HepG2 (cell line): ENCODE results near the gene FAM167B. TPM values are rescaled to one million over a fixed set of nuclear protein-coding genes. Genes with fewer than 3 reads are reported as not detected.
A peak's percentile ranks its signal among the peaks of the same experiment; 100 is the strongest.

Experiments used
- ATRX ChIP-seq: sonication (generic); formaldehyde crosslinking; IDR thresholded peaks from 2 replicates; pipeline ENCODE4 v1.4.0; 2020; ENCODE audit warnings: missing genetic modification reagents, borderline replicate concordance
- CAMTA2 ChIP-seq: sonication (generic); formaldehyde crosslinking; IDR thresholded peaks from 2 replicates; pipeline ENCODE4 v1.4.0; 2020; ENCODE audit warnings: mild to moderate bottlenecking, missing genetic modification reagents, borderline replicate concordance
- CBX2 ChIP-seq, 2 experiments: fragments of 200-600 bp in 1 of 2; sonication (generic); formaldehyde crosslinking in 1 of 2; IDR thresholded peaks; 2 replicates each; pipeline versions ENCODE4 v1.7.0 to v1.8.1; 2018 to 2022; ENCODE audit warnings: low read depth in 2 of 2, low read length in 1 of 2, mild to moderate bottlenecking in 1 of 2, missing genetic modification reagents in 1 of 2
- ELF4 ChIP-seq: sonication (generic); formaldehyde crosslinking; IDR thresholded peaks from 2 replicates; pipeline ENCODE4 v1.5.0; 2020; ENCODE audit warnings: missing genetic modification reagents, mild to moderate bottlenecking, moderate library complexity, borderline replicate concordance
- KDM2A ChIP-seq: sonication (generic); formaldehyde crosslinking; IDR thresholded peaks from 2 replicates; pipeline ENCODE4 v1.4.0; 2020; ENCODE audit warnings: low read depth, missing genetic modification reagents, borderline replicate concordance
- MED13 ChIP-seq: sonication (generic); formaldehyde crosslinking; IDR thresholded peaks from 2 replicates; pipeline ENCODE4 v1.5.0; 2020; ENCODE audit warnings: missing genetic modification reagents
- MEIS1 ChIP-seq: sonication (generic); formaldehyde crosslinking; IDR thresholded peaks from 2 replicates; pipeline ENCODE4 v1.9.0; 2021; ENCODE audit warnings: mild to moderate bottlenecking, missing genetic modification reagents, moderate library complexity, borderline replicate concordance
- MIER3 ChIP-seq: IDR thresholded peaks from 2 replicates; pipeline ENCODE4 v1.6.1; 2016; ENCODE audit warnings: missing compliant biosample characterization, borderline replicate concordance
- NFRKB ChIP-seq: fragments of 450-650 bp; IDR thresholded peaks from 2 replicates; pipeline ENCODE4 v1.6.1; 2017
- PAX8 ChIP-seq: sonication (generic); formaldehyde crosslinking; IDR thresholded peaks from 2 replicates; pipeline ENCODE4 v1.8.0; 2022; ENCODE audit warnings: mild to moderate bottlenecking, missing genetic modification reagents, borderline replicate concordance
- SKI ChIP-seq: fragments of 450-650 bp; IDR thresholded peaks from one replicate; pipeline ENCODE4 v1.6.1; 2018; ENCODE audit warnings: mild to moderate bottlenecking; ENCODE audit not compliant: partially characterized antibody
- STAG1 ChIP-seq: sonication (generic); formaldehyde crosslinking; IDR thresholded peaks from 2 replicates; pipeline ENCODE4 v1.4.0; 2020; ENCODE audit warnings: missing genetic modification reagents
- YEATS2 ChIP-seq: sonication (generic); formaldehyde crosslinking; IDR thresholded peaks from 2 replicates; pipeline ENCODE4 v1.4.0; 2020; ENCODE audit warnings: missing genetic modification reagents, borderline replicate concordance
- YY1 ChIP-seq: IDR thresholded peaks from 2 replicates; pipeline ENCODE4 v1.6.1; 2011; ENCODE audit warnings: low read length, low read depth, moderate library complexity, mild to moderate bottlenecking; ENCODE audit not compliant: insufficient read depth, insufficient replicate concordance
- ZMAT3 ChIP-seq: sonication (generic); formaldehyde crosslinking; conservative IDR thresholded peaks from 2 replicates; pipeline ENCODE4 v1.7.0; 2021; ENCODE audit warnings: missing genetic modification reagents
- ZNF10 ChIP-seq: sonication (generic); formaldehyde crosslinking; IDR thresholded peaks from 2 replicates; pipeline ENCODE4 v1.4.0; 2020; ENCODE audit warnings: mild to moderate bottlenecking, low read depth, missing genetic modification reagents, borderline replicate concordance
- ZNF441 ChIP-seq: sonication (generic); formaldehyde crosslinking; IDR thresholded peaks from 2 replicates; pipeline ENCODE4 v1.7.0; 2021; ENCODE audit warnings: missing genetic modification reagents, borderline replicate concordance
- ZNF558 ChIP-seq: sonication (generic); formaldehyde crosslinking; IDR thresholded peaks from 2 replicates; pipeline ENCODE4 v1.9.0; 2022; ENCODE audit warnings: mild to moderate bottlenecking, missing genetic modification reagents, borderline replicate concordance
- ZNF619 ChIP-seq: sonication (generic); formaldehyde crosslinking; IDR thresholded peaks from 2 replicates; pipeline ENCODE4 v1.4.0; 2020; ENCODE audit warnings: mild to moderate bottlenecking, missing genetic modification reagents
- ZNF670 ChIP-seq: sonication (generic); formaldehyde crosslinking; IDR thresholded peaks from 2 replicates; pipeline ENCODE4 v1.8.0; 2022; ENCODE audit warnings: mild to moderate bottlenecking, missing genetic modification reagents, borderline replicate concordance
- ZNF773 ChIP-seq: sonication (generic); formaldehyde crosslinking; IDR thresholded peaks from 2 replicates; pipeline ENCODE4 v1.4.0; 2020; ENCODE audit warnings: missing genetic modification reagents, borderline replicate concordance
- polyA plus RNA-seq, 8 experiments: library from polyadenylated mRNA; depleted of rRNA in 3 of 8; stranded (reverse) in 7 of 8; unstranded in 1 of 8; fragments of >200 nt; fragmentation: Illumina TruSeq in 4 of 8; extraction: Trizol in 4 of 8; gene quantifications; 2 replicates each; pipeline versions ENCODE4 v1.2.1 to v1.2.3, GENCODE V29; 2011 to 2016; ENCODE audit warnings: low read depth in 4 of 8, missing spikeins in 1 of 8, mixed read lengths in 1 of 8; ENCODE audit not compliant: insufficient read depth in 1 of 8
- total RNA-seq, 5 experiments: library from RNA; depleted of rRNA; stranded (reverse); fragments of >200 nt; fragmentation: Illumina TruSeq; extraction: Trizol; gene quantifications; 2 replicates each; pipeline ENCODE4 v1.2.3, GENCODE V29; 2016; ENCODE audit warnings: low read depth in 1 of 5
- TF ChIP-seq, protein P1 (sequence below): sonication (generic); formaldehyde crosslinking; IDR thresholded peaks from 2 replicates; pipeline ENCODE4 v1.8.1; 2023; ENCODE audit warnings: mild to moderate bottlenecking, moderate library complexity, missing genetic modification reagents
- TF ChIP-seq, protein P2 (sequence below): IDR thresholded peaks from 2 replicates; pipeline ENCODE4 v1.6.1; 2016
- TF ChIP-seq, protein P3 (sequence below): sonication (generic); formaldehyde crosslinking; IDR thresholded peaks from 2 replicates; pipeline ENCODE4 v1.5.0; 2020; ENCODE audit warnings: mild to moderate bottlenecking, missing genetic modification reagents

The FAM167B gene
- total and polyA plus RNA-seq, 2 of the 13 experiments (the other 11 are each of a cell fraction or from before 2014, with no cell fraction given) = 0.15 to 0.70 TPM

DNA sequence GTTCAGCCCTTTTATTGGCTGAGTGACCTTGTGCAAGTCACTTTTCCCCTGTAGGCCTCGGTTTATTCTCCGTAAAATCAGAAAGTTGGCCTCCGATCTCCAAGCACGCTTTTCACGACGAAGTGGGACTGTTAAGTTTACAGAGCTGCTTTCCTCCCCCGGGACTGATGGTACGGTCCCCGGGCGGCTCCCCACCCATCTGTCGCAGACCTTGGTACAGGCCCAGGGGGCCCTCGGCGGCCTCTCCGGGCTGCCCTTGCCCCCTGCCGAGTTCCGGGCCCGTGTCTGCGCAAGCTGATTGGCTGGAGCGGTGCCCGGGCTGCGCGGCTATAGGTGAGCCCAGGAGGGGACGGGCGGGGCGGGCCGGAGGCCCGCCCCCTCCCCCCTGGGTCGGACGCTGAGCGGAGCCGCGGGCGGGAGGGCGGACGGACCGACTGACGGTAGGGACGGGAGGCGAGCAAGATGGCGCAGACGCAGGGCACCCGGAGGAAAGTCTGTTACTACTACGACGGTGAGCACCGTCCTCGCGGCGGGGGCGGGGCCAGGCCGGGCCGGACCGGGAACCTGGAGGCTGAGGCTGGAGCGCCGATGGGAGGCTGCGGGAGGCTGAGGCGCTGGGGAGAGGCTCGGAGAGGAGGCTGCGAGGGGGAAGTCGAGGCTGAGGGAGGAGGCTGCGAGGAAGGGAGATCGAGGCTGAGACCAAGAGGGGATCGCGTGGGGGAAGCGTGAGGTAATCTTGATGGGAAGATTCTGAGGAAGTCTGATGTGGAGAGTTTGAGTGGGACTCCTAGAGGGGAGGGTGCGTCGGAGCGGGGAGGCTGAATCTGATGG lies 44.9 kb downstream of the FAM167B start, which contains the start of gene HDAC1 (continued):
- TF ChIP-seq ZNF670 (CRISPR knock-in tag) (peak; percentile 62; the same call in 1 of the 2 replicates), NFRKB (no peak), YY1 (peak; percentile 92), ZNF10 (no peak), ATRX (CRISPR knock-in tag) (no peak), PAX8 (CRISPR knock-in tag) (no peak), STAG1 (no peak), SKI (peak; percentile 8), CBX2 (IDR thresholded peaks at IDR 0.05; ENCODE audit: low read depth, low read length) (no peak), CBX2 (CRISPR knock-in tag; IDR thresholded peaks at IDR 0.05; ENCODE audit: low read depth) (no peak), MED13 (CRISPR knock-in tag) (peak; percentile 65; the same call in 1 of the 2 replicates), ZNF619 (CRISPR knock-in tag) (no peak), ZNF558 (CRISPR knock-in tag) (peak; percentile 76; the same call in 1 of the 2 replicates), KDM2A (CRISPR knock-in tag) (peak; percentile 73; the same call in 1 of the 2 replicates), MEIS1 (CRISPR knock-in tag) (no peak), CAMTA2 (no peak), YEATS2 (CRISPR knock-in tag) (peak; percentile 35), ZNF773 (no peak; the same call in 1 of the 2 replicates), ZMAT3 (CRISPR knock-in tag) (peak; percentile 70; the same call in 1 of the 2 replicates), ZNF441 (CRISPR knock-in tag) (no peak; the same call in 1 of the 2 replicates), MIER3 (CRISPR knock-in tag) (no peak), ELF4 (CRISPR knock-in tag) (no peak)
- TF ChIP-seq, protein P1, sequence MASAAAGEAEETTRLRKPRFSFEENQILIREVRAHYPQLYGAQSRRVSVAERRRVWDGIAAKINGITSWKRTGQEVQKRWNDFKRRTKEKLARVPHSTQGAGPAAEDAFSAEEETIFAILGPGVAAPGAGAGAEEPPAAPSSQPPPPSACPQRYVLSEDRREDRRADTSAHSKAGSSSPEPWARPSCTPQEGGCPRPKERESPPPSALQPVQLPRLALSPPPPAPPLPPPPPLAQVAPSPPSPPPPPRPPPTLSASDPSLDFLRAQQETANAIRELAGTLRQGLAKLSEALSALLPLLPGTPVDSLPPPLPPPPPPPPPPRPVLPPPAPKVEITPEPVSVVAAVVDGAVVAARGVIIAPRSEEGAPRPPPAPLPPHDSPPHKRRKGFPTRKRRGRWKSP = no peak
- TF ChIP-seq, protein P2, sequence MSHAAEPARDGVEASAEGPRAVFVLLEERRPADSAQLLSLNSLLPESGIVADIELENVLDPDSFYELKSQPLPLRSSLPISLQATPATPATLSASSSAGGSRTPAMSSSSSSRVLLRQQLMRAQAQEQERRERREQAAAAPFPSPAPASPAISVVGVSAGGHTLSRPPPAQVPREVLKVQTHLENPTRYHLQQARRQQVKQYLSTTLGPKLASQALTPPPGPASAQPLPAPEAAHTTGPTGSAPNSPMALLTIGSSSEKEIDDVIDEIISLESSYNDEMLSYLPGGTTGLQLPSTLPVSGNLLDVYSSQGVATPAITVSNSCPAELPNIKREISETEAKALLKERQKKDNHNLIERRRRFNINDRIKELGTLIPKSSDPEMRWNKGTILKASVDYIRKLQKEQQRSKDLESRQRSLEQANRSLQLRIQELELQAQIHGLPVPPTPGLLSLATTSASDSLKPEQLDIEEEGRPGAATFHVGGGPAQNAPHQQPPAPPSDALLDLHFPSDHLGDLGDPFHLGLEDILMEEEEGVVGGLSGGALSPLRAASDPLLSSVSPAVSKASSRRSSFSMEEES (CRISPR knock-in tag) = no peak; the same call in 1 of the 2 replicates
- TF ChIP-seq, protein P3, sequence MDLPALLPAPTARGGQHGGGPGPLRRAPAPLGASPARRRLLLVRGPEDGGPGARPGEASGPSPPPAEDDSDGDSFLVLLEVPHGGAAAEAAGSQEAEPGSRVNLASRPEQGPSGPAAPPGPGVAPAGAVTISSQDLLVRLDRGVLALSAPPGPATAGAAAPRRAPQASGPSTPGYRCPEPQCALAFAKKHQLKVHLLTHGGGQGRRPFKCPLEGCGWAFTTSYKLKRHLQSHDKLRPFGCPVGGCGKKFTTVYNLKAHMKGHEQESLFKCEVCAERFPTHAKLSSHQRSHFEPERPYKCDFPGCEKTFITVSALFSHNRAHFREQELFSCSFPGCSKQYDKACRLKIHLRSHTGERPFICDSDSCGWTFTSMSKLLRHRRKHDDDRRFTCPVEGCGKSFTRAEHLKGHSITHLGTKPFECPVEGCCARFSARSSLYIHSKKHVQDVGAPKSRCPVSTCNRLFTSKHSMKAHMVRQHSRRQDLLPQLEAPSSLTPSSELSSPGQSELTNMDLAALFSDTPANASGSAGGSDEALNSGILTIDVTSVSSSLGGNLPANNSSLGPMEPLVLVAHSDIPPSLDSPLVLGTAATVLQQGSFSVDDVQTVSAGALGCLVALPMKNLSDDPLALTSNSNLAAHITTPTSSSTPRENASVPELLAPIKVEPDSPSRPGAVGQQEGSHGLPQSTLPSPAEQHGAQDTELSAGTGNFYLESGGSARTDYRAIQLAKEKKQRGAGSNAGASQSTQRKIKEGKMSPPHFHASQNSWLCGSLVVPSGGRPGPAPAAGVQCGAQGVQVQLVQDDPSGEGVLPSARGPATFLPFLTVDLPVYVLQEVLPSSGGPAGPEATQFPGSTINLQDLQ (CRISPR knock-in tag) = no peak; the same call in 1 of the 2 replicates
